ENCODE results near the gene STRC.
"Not testable (repeated sequence)": the region's sequence is repeated elsewhere in the genome, so short reads cannot be mapped to it uniquely, and the experiment has no call there.

The STRC gene

GRCh38 chr15:43574607-43575006 is 44.0 kb downstream of the STRC start:
- not testable (repeated sequence) for DNase-seq (ENCODE audit: extremely low spot score, insufficient read length, low read depth); FAIRE-seq

GRCh38 chr15:43566615-43567014 is 52.0 kb downstream of the STRC start:
- not testable (repeated sequence) for FAIRE-seq; DNase-seq (ENCODE audit: extremely low spot score, insufficient read length, low read depth)

DNA sequence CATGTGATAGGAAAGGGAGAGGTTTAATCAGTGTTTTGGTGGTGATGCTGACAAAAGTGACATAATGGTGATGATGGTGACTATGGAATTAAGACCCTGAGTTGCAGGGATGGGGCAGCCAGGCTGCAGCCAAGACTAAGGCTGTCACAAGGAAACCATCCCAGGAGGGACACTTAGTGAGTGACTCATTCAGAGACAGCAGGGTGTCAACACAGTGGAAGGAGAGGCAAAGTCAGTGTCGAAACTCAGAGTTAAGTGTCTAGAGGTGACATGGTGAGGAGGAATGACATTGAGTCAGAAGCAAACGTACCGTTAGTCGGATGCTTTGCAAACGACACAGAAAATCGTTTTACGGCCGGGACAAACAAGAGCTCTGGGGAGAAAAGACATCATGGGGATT is 54.8 kb downstream of the STRC start:
- DNase-seq (ENCODE audit: extremely low spot score, insufficient read length, low read depth); FAIRE-seq: not testable (repeated sequence)

DNA sequence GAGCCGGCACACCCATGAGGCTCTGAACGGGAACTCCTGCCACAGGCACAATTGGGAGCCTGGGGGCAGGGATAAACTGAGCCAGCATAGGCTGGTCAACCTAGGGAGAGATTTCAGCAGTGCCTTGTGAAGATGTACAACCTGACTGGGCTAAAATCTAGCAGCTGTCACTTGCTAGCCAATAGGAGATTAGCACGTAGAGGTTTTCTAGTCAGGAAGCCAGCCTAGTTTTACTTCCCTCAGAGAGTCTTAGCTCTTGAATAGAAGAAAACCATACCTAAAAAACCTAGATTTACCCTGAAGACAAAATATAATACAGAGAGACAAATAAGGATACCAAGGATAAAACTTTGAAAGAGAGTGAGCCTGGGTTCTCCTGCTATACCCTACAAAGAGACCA is 55.8 kb downstream of the STRC start:
- DNase-seq (ENCODE audit: extremely low spot score, insufficient read length, low read depth); FAIRE-seq: not testable (repeated sequence)

DNA sequence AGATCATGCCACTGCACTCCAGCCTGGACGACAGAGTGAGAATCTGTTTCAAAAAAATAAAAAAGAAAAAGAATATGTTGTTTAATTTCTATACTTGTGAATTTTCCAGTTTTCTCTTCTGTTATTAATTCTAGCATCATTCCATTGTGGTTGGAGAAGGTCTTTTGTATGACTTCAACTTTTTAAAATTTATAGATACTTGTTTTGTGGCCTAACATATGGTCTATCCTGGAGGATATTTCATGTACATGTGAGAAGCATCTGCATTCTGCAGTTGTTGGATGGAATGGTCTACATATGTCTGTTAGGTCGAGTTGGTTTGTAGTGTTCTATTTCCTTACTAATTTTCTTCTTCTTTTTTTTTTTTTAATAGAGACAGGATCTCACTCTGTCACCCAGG is 65.6 kb downstream of the STRC start:
- no peak for FAIRE-seq
- DNase-seq (ENCODE audit: extremely low spot score, insufficient read length, low read depth) = no peak

DNA sequence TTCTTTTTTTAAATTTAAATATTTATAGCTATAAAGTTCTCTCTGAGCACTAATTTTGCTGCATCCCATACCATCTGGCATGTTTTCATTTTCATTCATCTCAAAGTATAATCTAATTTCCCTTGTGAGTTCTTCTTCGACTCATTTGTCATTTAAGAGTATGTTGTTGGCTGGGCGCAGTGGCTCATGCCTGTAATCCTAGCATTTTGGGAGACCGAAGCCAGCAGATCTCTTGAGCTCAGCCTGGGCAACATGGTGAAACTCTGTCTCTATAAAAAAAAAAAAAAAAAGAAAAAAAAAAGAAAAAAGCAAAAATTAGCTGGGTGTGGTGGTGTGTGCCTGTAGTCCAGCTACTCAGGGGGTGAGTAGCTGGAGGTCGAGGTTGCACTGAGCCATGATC is 66.3 kb downstream of the STRC start:
- no peak for DNase-seq (ENCODE audit: extremely low spot score, insufficient read length, low read depth)
- no peak for FAIRE-seq

GRCh38 chr15:43550527-43551363 is 67.9 kb downstream of the STRC start:
- DNase-seq (ENCODE audit: extremely low spot score, insufficient read length, low read depth) = no peak
- no peak for FAIRE-seq
